Stomach (tissue), 4 donors: ENCODE results near the gene OPN5.

ENCODE experiments used
- CTCF ChIP-seq, 7 experiments: fragments of 450-650 bp in 4 of 7; fragments of 200-600 bp in 3 of 7; sonication (generic) in 3 of 7; IDR thresholded peaks; one replicate each; pipeline ENCODE4 v1.5.1; 2016 to 2019; ENCODE audit warnings: antibody characterized with exemption in 7 of 7, control low read depth in 2 of 7, mild to moderate bottlenecking in 1 of 7
- EP300 ChIP-seq: sonication (generic); formaldehyde crosslinking; IDR thresholded peaks from one replicate; pipeline ENCODE4 v1.6.1; 2017; ENCODE audit warnings: antibody characterized with exemption
- POLR2A ChIP-seq, 4 donors: fragments of 450-650 bp; IDR thresholded peaks; one replicate each; pipeline ENCODE4 v1.6.1; 2016; ENCODE audit warnings: antibody characterized with exemption in 4 of 4, control low read depth in 2 of 4, mild to moderate bottlenecking in 1 of 4, moderate library complexity in 1 of 4

GRCh38 chr6:47792216-47792733 lies 10.4 kb downstream of the OPN5 start:
- TF ChIP-seq EP300: no peak
- TF ChIP-seq CTCF (IDR thresholded peaks at IDR 0.05): no peak
- TF ChIP-seq POLR2A (IDR thresholded peaks at IDR 0.05): no peak
